GM21423 (cell line): Measurements from ENCODE around the gene RORB.
A peak's percentile ranks its signal among the peaks of the same experiment; 100 is the strongest.

Experiments
- ATAC-seq: cut with Tn5 transposase; IDR thresholded peaks from one replicate; pipeline ENCODE4 v1.9.1; 2021; ENCODE audit warnings: mild to moderate bottlenecking, moderate library complexity; ENCODE audit not compliant: unreplicated experiment

Gene RORB

DNA sequence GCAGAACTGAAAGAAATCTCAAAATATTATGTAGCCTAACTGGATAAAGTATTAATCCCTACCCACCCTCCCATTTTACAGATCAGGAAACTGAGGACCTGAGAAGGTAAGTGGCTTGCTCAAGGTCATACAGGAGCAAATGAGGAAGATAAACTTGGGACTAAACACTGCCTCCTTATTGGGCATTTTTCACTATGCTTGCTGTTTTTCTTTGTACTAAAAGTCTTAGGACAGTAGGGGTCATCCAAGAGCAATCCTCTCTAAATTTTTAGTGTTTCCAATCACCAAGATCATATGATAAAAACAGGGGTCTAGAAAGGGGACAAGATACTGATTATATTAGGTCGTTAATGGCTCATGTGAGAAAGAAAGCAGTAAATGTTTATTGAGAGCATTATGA lies 80.8 kb downstream of the RORB start:
- ATAC-seq, result no peak

DNA sequence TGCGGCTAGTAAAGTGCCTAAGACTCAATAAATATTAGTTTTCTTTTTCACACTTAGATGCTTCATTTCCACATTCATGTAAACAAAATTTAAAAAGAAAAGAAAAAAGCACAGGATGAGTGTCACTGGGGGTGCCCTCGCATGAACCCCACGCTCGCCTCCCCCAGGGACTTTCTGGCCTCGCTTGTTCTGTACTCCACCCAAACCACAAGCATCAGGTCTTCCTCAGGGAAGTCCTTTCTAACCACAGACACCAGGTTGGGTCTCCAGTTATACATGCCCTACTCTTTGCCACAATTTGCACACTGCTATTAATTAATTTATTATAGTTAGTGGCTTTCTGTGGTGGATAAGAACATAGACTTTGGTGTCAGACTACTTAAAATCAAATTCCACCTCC lies 92.4 kb downstream of the RORB start:
- no peak for ATAC-seq

- ATAC-seq, result no peak
Observed at GRCh38 chr9:74595286-74595685, 98.2 kb downstream of the RORB start.

- ATAC-seq, result no peak
Observed at GRCh38 chr9:74598874-74599273, 101.7 kb downstream of the RORB start.

DNA sequence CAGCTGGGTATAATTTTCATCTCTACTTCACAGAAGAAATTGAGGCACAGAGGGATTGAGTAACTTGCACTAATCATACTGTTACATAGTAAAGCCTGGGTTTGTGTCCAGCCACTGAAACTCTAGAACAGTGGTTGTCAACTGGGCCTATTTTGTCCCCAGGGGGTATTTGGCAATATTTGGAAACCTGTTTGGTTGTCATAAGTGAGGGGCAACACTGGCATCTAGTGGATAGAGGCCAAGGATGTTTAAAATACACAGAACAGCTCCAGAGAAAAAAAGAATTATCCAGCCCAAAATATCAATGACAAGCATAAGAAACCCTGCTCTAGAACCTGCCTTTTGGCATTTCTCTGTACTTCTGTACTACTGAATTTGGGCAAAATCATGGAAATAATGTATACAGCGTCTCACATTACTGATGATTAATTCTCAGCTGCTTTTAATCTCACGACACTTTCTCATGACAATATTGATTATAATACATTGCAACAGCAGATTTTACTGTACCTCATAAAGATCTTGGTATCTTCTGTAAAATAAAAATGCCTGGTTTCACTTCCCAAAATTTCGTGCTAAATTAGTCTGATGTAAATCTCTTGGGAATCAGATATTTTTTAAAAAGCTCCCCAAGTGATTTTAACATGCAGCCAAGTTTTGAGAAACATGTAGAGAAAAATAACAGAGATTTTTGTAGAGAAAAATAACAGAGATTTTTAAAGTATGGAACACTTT lies 112.7 kb downstream of the RORB start:
- peak; percentile 47 for ATAC-seq

- peak; percentile 56 for ATAC-seq
Observed at GRCh38 chr9:74610523-74611061, 113.5 kb downstream of the RORB start.

GRCh38 chr9:74630228-74630627 lies 133.1 kb downstream of the RORB start:
- no peak for ATAC-seq

GRCh38 chr9:74639112-74639511 lies 142.0 kb downstream of the RORB start:
- ATAC-seq, result no peak

GRCh38 chr9:74642376-74642775 lies 145.2 kb downstream of the RORB start:
- ATAC-seq, result no peak

GRCh38 chr9:74643303-74643923 lies 146.3 kb downstream of the RORB start:
- ATAC-seq, result no peak

- no peak for ATAC-seq
Observed at GRCh38 chr9:74644023-74644422, 146.9 kb downstream of the RORB start.

- ATAC-seq, result peak; percentile 68
Observed at GRCh38 chr9:74645007-74645639, 148.0 kb downstream of the RORB start.

DNA sequence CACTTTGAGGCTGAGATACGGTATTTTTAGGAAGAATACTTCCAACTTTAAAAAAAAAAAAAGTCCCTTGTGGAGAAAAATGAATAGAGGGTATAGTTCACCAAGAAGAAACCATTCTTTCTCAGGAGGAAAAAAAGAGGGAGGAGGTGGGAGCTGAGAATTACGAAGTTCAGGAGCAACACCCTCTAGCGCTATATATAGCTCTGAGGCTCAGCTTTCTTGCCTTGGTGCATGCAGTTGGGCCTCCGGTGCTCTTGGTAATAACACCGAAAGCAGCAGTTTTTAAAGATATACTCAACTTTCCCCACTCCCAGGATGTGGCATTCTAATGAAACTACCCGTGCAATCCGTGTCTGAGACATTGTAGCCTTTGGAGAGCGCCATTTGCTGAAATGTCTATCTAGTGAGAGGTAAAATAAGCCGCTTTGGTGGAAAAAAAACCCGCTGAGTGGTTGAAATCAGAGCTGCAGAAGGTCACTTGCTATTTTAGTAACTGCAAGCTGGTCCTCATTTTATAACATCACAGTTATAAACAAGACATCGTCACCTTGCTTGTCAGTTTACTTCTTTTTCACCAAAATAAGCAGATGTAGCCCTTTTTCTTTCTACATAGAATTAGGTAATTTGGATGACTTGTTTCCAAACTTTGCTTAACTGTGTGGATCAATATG lies 156.4 kb downstream of the RORB start:
- ATAC-seq, result no peak

GRCh38 chr9:74662674-74663073 lies 165.5 kb downstream of the RORB start:
- no peak for ATAC-seq

DNA sequence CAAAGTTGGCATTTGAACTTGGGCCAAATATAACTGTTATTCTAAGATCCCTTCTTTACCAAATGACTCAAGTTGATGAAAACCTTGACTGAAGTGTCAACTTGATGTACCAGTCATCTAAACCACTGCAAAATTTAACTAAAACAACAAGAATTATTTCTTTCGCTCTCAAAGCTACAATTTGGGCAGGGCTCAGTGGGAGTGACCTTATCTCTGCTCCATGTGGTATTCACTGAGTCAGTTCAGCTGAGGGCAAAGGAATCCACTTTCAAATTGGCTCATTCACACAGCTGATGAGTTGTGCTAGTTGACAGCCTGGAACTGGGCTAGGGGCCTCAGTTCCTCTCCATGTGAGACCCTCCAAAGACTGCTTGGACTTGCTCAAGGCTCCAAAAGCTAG lies 166.3 kb downstream of the RORB start:
- ATAC-seq, result no peak

GRCh38 chr9:74666625-74667316 lies 169.6 kb downstream of the RORB start:
- no peak for ATAC-seq

DNA sequence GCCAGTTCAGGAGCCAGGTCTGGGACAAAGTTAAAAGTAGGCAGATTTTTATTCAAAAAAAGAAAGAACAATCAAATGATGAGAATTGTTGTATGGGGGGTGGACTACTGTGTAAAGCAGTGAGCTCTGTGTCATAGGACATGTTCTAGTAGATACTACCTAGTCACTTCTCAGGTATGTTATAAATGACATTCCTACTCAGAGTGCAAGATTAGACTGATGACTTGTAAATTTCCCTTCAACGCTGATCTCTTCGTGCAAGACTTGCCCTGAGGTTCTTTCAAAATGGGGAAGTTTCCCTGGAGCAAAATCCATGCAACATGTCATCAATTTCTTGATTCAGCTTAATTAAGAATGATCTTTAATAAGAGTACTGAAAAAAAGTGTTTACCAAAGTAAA lies 175.1 kb downstream of the RORB start:
- no peak for ATAC-seq

DNA sequence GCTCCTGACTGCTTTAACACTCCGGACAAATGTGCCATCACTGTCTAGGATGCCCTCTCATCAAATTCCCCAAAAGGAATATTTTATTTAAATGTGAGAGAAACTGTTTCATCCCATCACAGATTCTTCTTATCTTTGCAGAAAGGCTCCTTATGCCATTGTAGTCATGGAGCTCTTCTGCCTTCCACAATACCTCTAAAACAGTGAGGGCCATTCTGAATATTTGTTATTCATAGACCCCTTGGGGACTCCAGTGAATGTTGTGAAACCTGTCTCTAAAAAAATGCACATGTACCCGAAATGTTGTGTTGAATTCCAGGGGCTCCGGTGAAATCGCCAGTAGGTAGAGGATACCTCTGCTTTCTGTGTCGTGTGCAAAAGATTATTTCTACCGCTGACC lies 176.9 kb downstream of the RORB start:
- ATAC-seq, result no peak

GRCh38 chr9:74681906-74682305 lies 184.8 kb downstream of the RORB start:
- no peak for ATAC-seq

DNA sequence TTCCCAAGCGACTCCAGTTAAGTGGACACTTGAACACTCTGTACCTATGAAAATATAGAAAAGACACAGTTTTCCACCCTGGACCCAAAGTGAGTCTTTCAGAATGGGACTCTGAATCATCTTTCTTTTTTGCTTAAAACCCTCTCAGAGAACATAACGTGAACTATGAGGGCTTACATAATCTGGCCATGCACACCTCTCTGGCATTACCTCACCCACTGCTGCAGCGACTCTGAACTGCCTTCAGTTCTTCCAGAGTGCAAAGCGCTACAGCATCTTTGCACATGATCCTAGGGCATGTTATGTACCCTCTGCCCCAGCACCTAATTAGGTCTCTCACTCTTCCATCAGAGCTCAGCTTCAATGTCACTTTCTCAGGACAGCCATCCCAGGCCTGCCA lies 186.2 kb downstream of the RORB start:
- ATAC-seq, result no peak

DNA sequence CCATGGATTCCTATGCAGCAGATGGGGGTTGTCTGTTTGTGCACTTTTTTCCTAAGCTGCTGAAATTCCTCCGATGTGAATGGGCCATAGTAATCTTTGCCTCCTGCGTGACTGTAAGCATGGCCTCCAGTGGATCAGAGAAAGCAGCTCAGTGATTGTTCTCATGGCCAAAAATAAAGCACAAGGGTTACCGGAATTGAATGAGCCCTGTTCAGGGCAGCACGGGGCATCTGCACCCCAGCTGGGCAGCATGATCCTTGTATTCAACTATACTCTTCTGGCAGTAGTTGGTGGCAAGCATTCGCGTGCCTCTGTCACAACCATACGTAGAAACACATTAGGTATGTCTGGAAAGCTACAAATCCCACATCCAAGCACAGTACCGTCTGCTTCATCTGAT lies 193.9 kb downstream of the RORB start:
- ATAC-seq, result no peak
